HEK293 (cell line): ENCODE data around the gene HINT1.

ENCODE experiments used
- CTCF ChIA-PET: fragments of 350-600 bp; formaldehyde crosslinking; extraction: SDS; loops from one replicate; lab custom pipeline; 2021; ENCODE audit warnings: antibody characterized with exemption; lab: Yijun Ruan, JAX
- POLR2A ChIA-PET: fragments of 300-600 bp; formaldehyde crosslinking; extraction: SDS; loops from one replicate; lab custom pipeline; 2020; ENCODE audit warnings: antibody characterized with exemption, inconsistent platforms; lab: Yijun Ruan, JAX
- H3K27ac ChIP-seq: fragments of 200-500 bp; sonication (Bioruptor generic); 2 replicates; pipeline ENCODE4 v1.5.1; 2014; ENCODE audit warnings: low read depth, low read length, control low read depth, inconsistent platforms; ENCODE audit errors: extremely low read depth
- H3K36me3 ChIP-seq, 2 experiments: fragments of 200-500 bp in 1 of 2; sonication (Bioruptor generic) in 1 of 2; 1 replicate in 1 of 2; 2 replicates in 1 of 2; pipeline ENCODE4 v1.5.1; 2014 to 2017; ENCODE audit warnings: inconsistent platforms in 2 of 2, low read length in 2 of 2; ENCODE audit not compliant: control insufficient read depth in 2 of 2, insufficient read depth in 1 of 2
- H3K4me1 ChIP-seq: fragments of 200-500 bp; sonication (Bioruptor generic); 2 replicates; pipeline ENCODE4 v1.5.1; 2014; ENCODE audit warnings: mild to moderate bottlenecking, low read length, inconsistent platforms; ENCODE audit not compliant: control insufficient read depth, insufficient read depth
- H3K4me3 ChIP-seq: 2 replicates; pipeline ENCODE4 v1.5.1; 2011; ENCODE audit warnings: low read depth, mild to moderate bottlenecking, control low read depth, low read length, moderate library complexity
- H3K9me3 ChIP-seq: fragments of 200-500 bp; sonication (Bioruptor generic); 2 replicates; pipeline ENCODE4 v1.5.1; 2014; ENCODE audit warnings: low read depth, low read length, inconsistent platforms; ENCODE audit not compliant: control insufficient read depth, insufficient read depth
- HOXD13 ChIP-seq: sonication (generic); formaldehyde crosslinking; IDR thresholded peaks from 2 replicates; pipeline ENCODE4 v1.8.0; 2022; ENCODE audit warnings: missing genetic modification reagents, borderline replicate concordance
- MYNN ChIP-seq: fragments of 450-650 bp; formaldehyde crosslinking; IDR thresholded peaks from 2 replicates; pipeline ENCODE4 v1.5.1; 2016; ENCODE audit warnings: missing biosample characterization, missing genetic modification characterization, borderline replicate concordance
- SETDB1 ChIP-seq: IDR thresholded peaks from one replicate; pipeline ENCODE4 v1.6.1; 2017; ENCODE audit warnings: mild to moderate bottlenecking, low read length, moderate library complexity, mixed read lengths; ENCODE audit not compliant: insufficient read length
- ZBTB21 ChIP-seq: fragments of 450-650 bp; formaldehyde crosslinking; IDR thresholded peaks from 2 replicates; pipeline ENCODE4 v1.5.1; 2017; ENCODE audit warnings: missing biosample characterization, missing genetic modification characterization
- ZFP37 ChIP-seq: fragments of 450-650 bp; formaldehyde crosslinking; IDR thresholded peaks from 2 replicates; pipeline ENCODE4 v1.5.1; 2016; ENCODE audit warnings: missing biosample characterization, missing genetic modification characterization
- ZNF239 ChIP-seq: fragments of 450-650 bp; formaldehyde crosslinking; IDR thresholded peaks from 2 replicates; pipeline ENCODE4 v1.5.1; 2016; ENCODE audit warnings: missing biosample characterization, missing genetic modification characterization
- ZNF248 ChIP-seq: fragments of 450-650 bp; formaldehyde crosslinking; IDR thresholded peaks from 2 replicates; pipeline ENCODE4 v1.5.1; 2017; ENCODE audit warnings: missing biosample characterization, missing genetic modification characterization
- ZNF37A ChIP-seq: fragments of 450-650 bp; IDR thresholded peaks from 2 replicates; pipeline ENCODE4 v1.5.1; 2018; ENCODE audit warnings: missing biosample characterization, missing genetic modification characterization
- ZNF501 ChIP-seq: fragments of 450-650 bp; formaldehyde crosslinking; IDR thresholded peaks from 2 replicates; pipeline ENCODE4 v1.5.1; 2016; ENCODE audit warnings: missing biosample characterization, missing genetic modification characterization
- ZNF513 ChIP-seq: fragments of 450-650 bp; IDR thresholded peaks from 2 replicates; pipeline ENCODE4 v1.5.1; 2018; ENCODE audit warnings: missing biosample characterization, missing genetic modification characterization
- ZNF596 ChIP-seq: fragments of 450-650 bp; IDR thresholded peaks from 2 replicates; pipeline ENCODE4 v1.5.0; 2018; ENCODE audit warnings: missing biosample characterization, mild to moderate bottlenecking, missing genetic modification characterization, moderate library complexity
- ZNF658 ChIP-seq: fragments of 450-650 bp; formaldehyde crosslinking; IDR thresholded peaks from 2 replicates; pipeline ENCODE4; 2016; ENCODE audit warnings: missing biosample characterization, missing genetic modification characterization
- ZNF776 ChIP-seq: fragments of 450-650 bp; formaldehyde crosslinking; IDR thresholded peaks from 2 replicates; pipeline ENCODE4 v1.5.0; 2017; ENCODE audit warnings: missing biosample characterization, missing genetic modification characterization, borderline replicate concordance
- ZSCAN18 ChIP-seq: fragments of 450-650 bp; formaldehyde crosslinking; IDR thresholded peaks from 2 replicates; pipeline ENCODE4 v1.5.1; 2016; ENCODE audit warnings: missing biosample characterization, missing genetic modification characterization
- ZXDB ChIP-seq: fragments of 450-650 bp; formaldehyde crosslinking; IDR thresholded peaks from 2 replicates; pipeline ENCODE4 v1.5.1; 2016; ENCODE audit warnings: missing biosample characterization, missing genetic modification characterization
- TF ChIP-seq, protein P1 (sequence below): fragments of 450-650 bp; formaldehyde crosslinking; conservative IDR thresholded peaks from 2 replicates; pipeline ENCODE4 v1.5.1; 2016; ENCODE audit warnings: low read depth, missing biosample characterization, missing genetic modification characterization
- TF ChIP-seq, protein P2 (sequence below): fragments of 450-650 bp; formaldehyde crosslinking; IDR thresholded peaks from 2 replicates; pipeline ENCODE4 v1.5.1; 2017; ENCODE audit warnings: missing biosample characterization, missing genetic modification characterization
- TF ChIP-seq, protein P3 (sequence below): fragments of 450-650 bp; formaldehyde crosslinking; IDR thresholded peaks from 2 replicates; pipeline ENCODE4; 2016; ENCODE audit warnings: missing biosample characterization, missing genetic modification characterization
- TF ChIP-seq, protein P4 (sequence below): sonication (generic); formaldehyde crosslinking; IDR thresholded peaks from 2 replicates; pipeline ENCODE4 v1.8.1; 2022; ENCODE audit warnings: mild to moderate bottlenecking, moderate library complexity, missing genetic modification reagents

HINT1 gene

DNA sequence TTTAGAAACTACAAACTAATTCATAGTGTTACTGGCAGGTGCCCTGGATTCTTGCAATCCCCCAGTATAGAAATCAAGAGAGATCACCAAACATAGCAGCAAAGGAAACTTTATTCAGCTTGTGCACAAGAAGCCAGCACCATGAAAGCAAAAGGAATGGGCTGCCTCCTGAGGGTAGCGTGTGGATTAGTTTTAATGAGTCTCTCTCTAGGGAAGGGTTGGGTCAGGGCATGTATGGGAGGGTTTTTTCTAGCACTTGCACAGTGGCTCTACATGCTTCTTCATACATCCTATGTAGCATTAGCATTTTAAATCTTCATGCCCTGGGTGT is 44.1 kb upstream of the HINT1 start:
- Histone ChIP-seq H3K9me3 (no peaks in the 10 kb centered on the region), H3K4me3 (no peak overlapping the region), H3K4me1 (peaks cover 3% of the 10 kb centered on the region; the same call in 1 of the 2 replicates), H3K36me3 (no peaks in the 10 kb centered on the region), H3K27ac (no peak overlapping the region)
- POLR2A ChIA-PET: no interaction called here
- CTCF ChIA-PET: no interaction called here
- TF ChIP-seq ZNF776 (no peak), HOXD13 (CRISPR knock-in tag) (no peak), ZNF239 (tag by site-specific recombination) (no peak), ZNF37A (tag by site-specific recombination) (no peak), ZFP37 (no peak), ZNF248 (tag by site-specific recombination) (no peak), ZBTB21 (tag by site-specific recombination) (no peak), MYNN (no peak), ZNF501 (tag by site-specific recombination) (no peak), ZNF513 (tag by site-specific recombination) (no peak), ZSCAN18 (tag by site-specific recombination) (no peak), ZXDB (tag by site-specific recombination) (no peak)
- TF ChIP-seq, all 188 proteins: peak for 0

- CTCF ChIA-PET: no interaction called here
- H3K9me3 ChIP-seq: no peaks in the 10 kb centered on the region
- TF ChIP-seq, protein P1, sequence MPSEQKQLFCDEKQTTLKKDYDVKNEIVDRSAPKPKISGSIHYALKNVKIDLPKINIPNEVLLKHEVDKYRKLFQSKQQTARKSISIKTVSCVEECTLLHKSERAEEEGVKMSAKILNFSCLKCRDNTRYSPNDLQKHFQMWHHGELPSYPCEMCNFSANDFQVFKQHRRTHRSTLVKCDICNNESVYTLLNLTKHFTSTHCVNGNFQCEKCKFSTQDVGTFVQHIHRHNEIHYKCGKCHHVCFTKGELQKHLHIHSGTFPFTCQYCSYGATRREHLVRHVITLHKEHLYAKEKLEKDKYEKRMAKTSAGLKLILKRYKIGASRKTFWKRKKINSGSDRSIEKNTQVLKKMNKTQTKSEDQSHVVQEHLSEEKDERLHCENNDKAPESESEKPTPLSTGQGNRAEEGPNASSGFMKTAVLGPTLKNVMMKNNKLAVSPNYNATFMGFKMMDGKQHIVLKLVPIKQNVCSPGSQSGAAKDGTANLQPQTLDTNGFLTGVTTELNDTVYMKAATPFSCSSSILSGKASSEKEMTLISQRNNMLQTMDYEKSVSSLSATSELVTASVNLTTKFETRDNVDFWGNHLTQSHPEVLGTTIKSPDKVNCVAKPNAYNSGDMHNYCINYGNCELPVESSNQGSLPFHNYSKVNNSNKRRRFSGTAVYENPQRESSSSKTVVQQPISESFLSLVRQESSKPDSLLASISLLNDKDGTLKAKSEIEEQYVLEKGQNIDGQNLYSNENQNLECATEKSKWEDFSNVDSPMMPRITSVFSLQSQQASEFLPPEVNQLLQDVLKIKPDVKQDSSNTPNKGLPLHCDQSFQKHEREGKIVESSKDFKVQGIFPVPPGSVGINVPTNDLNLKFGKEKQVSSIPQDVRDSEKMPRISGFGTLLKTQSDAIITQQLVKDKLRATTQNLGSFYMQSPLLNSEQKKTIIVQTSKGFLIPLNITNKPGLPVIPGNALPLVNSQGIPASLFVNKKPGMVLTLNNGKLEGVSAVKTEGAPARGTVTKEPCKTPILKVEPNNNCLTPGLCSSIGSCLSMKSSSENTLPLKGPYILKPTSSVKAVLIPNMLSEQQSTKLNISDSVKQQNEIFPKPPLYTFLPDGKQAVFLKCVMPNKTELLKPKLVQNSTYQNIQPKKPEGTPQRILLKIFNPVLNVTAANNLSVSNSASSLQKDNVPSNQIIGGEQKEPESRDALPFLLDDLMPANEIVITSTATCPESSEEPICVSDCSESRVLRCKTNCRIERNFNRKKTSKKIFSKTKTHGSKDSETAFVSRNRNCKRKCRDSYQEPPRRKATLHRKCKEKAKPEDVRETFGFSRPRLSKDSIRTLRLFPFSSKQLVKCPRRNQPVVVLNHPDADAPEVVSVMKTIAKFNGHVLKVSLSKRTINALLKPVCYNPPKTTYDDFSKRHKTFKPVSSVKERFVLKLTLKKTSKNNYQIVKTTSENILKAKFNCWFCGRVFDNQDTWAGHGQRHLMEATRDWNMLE (tag by site-specific recombination): no peak
- TF ChIP-seq, protein P2, sequence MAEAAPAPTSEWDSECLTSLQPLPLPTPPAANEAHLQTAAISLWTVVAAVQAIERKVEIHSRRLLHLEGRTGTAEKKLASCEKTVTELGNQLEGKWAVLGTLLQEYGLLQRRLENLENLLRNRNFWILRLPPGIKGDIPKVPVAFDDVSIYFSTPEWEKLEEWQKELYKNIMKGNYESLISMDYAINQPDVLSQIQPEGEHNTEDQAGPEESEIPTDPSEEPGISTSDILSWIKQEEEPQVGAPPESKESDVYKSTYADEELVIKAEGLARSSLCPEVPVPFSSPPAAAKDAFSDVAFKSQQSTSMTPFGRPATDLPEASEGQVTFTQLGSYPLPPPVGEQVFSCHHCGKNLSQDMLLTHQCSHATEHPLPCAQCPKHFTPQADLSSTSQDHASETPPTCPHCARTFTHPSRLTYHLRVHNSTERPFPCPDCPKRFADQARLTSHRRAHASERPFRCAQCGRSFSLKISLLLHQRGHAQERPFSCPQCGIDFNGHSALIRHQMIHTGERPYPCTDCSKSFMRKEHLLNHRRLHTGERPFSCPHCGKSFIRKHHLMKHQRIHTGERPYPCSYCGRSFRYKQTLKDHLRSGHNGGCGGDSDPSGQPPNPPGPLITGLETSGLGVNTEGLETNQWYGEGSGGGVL (tag by site-specific recombination): no peak
- no peak for TF ChIP-seq ZNF658 (tag by site-specific recombination)
- TF ChIP-seq ZNF596: no peak
- TF ChIP-seq, protein P3, sequence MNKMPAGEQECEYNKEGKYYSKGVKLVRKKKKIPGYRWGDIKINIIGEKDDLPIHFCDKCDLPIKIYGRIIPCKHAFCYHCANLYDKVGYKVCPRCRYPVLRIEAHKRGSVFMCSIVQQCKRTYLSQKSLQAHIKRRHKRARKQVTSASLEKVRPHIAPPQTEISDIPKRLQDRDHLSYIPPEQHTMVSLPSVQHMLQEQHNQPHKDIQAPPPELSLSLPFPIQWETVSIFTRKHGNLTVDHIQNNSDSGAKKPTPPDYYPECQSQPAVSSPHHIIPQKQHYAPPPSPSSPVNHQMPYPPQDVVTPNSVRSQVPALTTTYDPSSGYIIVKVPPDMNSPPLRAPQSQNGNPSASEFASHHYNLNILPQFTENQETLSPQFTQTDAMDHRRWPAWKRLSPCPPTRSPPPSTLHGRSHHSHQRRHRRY: no peak
- TF ChIP-seq, protein P4, sequence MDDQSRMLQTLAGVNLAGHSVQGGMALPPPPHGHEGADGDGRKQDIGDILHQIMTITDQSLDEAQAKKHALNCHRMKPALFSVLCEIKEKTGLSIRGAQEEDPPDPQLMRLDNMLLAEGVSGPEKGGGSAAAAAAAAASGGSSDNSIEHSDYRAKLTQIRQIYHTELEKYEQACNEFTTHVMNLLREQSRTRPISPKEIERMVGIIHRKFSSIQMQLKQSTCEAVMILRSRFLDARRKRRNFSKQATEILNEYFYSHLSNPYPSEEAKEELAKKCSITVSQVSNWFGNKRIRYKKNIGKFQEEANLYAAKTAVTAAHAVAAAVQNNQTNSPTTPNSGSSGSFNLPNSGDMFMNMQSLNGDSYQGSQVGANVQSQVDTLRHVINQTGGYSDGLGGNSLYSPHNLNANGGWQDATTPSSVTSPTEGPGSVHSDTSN: no peak
- TF ChIP-seq SETDB1: no peak
- TF ChIP-seq, all 188 proteins: peak for 0
- Histone ChIP-seq H3K4me3 (no peak overlapping the region), H3K4me1 (peaks cover 3% of the 10 kb centered on the region; the same call in 1 of the 2 replicates), H3K27ac (no peak overlapping the region), H3K36me3 (peaks cover 0 to 3% of the 10 kb centered on the region in 2 experiments; a peak in 1 of 3 replicates)
- POLR2A ChIA-PET: no interaction called here
Observed at GRCh38 chr5:131206772-131207171, 41.7 kb upstream of the HINT1 start.
